Measurements from ENCODE around the gene SLC38A10.

The SLC38A10 gene

GRCh38 chr17:81272616-81273015 is 22.5 kb downstream of the SLC38A10 start:
- no peak overlapping the region for H3K4me3 Mint-ChIP-seq

GRCh38 chr17:81271226-81271625 is 23.9 kb downstream of the SLC38A10 start:
- Mint-ChIP-seq H3K4me1 (ENCODE audit: low read depth) (peaks cover 4% of the 10 kb centered on the region), H3K9me3 (no peaks in the 10 kb centered on the region), H3K27ac (no peak overlapping the region), H3K4me3 (no peak overlapping the region), H3K27me3 (ENCODE audit: low read depth) (no peaks in the 10 kb centered on the region), H3K36me3 (ENCODE audit: low read depth) (peaks cover 34% of the 10 kb centered on the region)

More at GRCh38 chr17:81272616-81273015, 22.5 kb downstream of the SLC38A10 start:
- peaks cover 2% of the 10 kb centered on the region for H3K4me1 Mint-ChIP-seq (ENCODE audit: low read depth)
- peak overlapping the region; percentile 34 for H3K27ac Mint-ChIP-seq
- no peaks in the 10 kb centered on the region for H3K9me3 Mint-ChIP-seq
- no peaks in the 10 kb centered on the region for H3K27me3 Mint-ChIP-seq (ENCODE audit: low read depth)
- H3K36me3 Mint-ChIP-seq (ENCODE audit: low read depth), result peaks cover 32% of the 10 kb centered on the region

- H3K27me3 Mint-ChIP-seq (ENCODE audit: low read depth), result no peaks in the 10 kb centered on the region
- H3K4me3 Mint-ChIP-seq, result no peak overlapping the region
- H3K36me3 Mint-ChIP-seq (ENCODE audit: low read depth), result peaks cover 38% of the 10 kb centered on the region
These were observed 24.8 kb downstream of the SLC38A10 start for GRCh38 chr17:81270279-81270678.

GRCh38 chr17:81267390-81268067 is 27.6 kb downstream of the SLC38A10 start:
- Mint-ChIP-seq H3K9me3 (no peaks in the 10 kb centered on the region), H3K27ac (no peak overlapping the region), H3K27me3 (ENCODE audit: low read depth) (no peaks in the 10 kb centered on the region), H3K4me3 (no peak overlapping the region), H3K36me3 (ENCODE audit: low read depth) (peaks cover 34% of the 10 kb centered on the region), H3K4me1 (ENCODE audit: low read depth) (peaks cover 2% of the 10 kb centered on the region)

More at GRCh38 chr17:81270279-81270678, 24.8 kb downstream of the SLC38A10 start:
- no peak overlapping the region for H3K27ac Mint-ChIP-seq
- peaks cover 4% of the 10 kb centered on the region for H3K4me1 Mint-ChIP-seq (ENCODE audit: low read depth)
- no peaks in the 10 kb centered on the region for H3K9me3 Mint-ChIP-seq

- peaks cover 2% of the 10 kb centered on the region for H3K4me1 Mint-ChIP-seq (ENCODE audit: low read depth)
- no peaks in the 10 kb centered on the region for H3K9me3 Mint-ChIP-seq
- no peaks in the 10 kb centered on the region for H3K27me3 Mint-ChIP-seq (ENCODE audit: low read depth)
- H3K4me3 Mint-ChIP-seq, result no peak overlapping the region
- H3K27ac Mint-ChIP-seq, result no peak overlapping the region
- H3K36me3 Mint-ChIP-seq (ENCODE audit: low read depth), result peaks cover 30% of the 10 kb centered on the region
These were observed 29.5 kb downstream of the SLC38A10 start for GRCh38 chr17:81265576-81265975.

GRCh38 chr17:81264640-81265039 is 30.5 kb downstream of the SLC38A10 start:
- Mint-ChIP-seq H3K27ac (no peak overlapping the region), H3K36me3 (ENCODE audit: low read depth) (peaks cover 27% of the 10 kb centered on the region), H3K9me3 (no peaks in the 10 kb centered on the region), H3K4me3 (no peak overlapping the region), H3K4me1 (ENCODE audit: low read depth) (peaks cover 2% of the 10 kb centered on the region), H3K27me3 (ENCODE audit: low read depth) (no peaks in the 10 kb centered on the region)

GRCh38 chr17:81263371-81264181 is 31.5 kb downstream of the SLC38A10 start:
- Mint-ChIP-seq H3K9me3 (no peaks in the 10 kb centered on the region), H3K4me3 (no peak overlapping the region), H3K36me3 (ENCODE audit: low read depth) (peaks cover 18% of the 10 kb centered on the region), H3K4me1 (ENCODE audit: low read depth) (peaks cover 2% of the 10 kb centered on the region), H3K27me3 (ENCODE audit: low read depth) (no peaks in the 10 kb centered on the region), H3K27ac (no peak overlapping the region)

GRCh38 chr17:81261582-81262336 is 33.3 kb downstream of the SLC38A10 start:
- Mint-ChIP-seq H3K36me3 (ENCODE audit: low read depth) (peaks cover 9% of the 10 kb centered on the region), H3K4me1 (ENCODE audit: low read depth) (peaks cover under 1% of the 10 kb centered on the region), H3K4me3 (no peak overlapping the region), H3K9me3 (no peaks in the 10 kb centered on the region), H3K27me3 (ENCODE audit: low read depth) (no peaks in the 10 kb centered on the region), H3K27ac (no peak overlapping the region)

- H3K4me3 Mint-ChIP-seq, result no peak overlapping the region
- no peaks in the 10 kb centered on the region for H3K4me1 Mint-ChIP-seq (ENCODE audit: low read depth)
- H3K9me3 Mint-ChIP-seq, result no peaks in the 10 kb centered on the region
- H3K27ac Mint-ChIP-seq, result no peak overlapping the region
- peaks cover 7% of the 10 kb centered on the region for H3K36me3 Mint-ChIP-seq (ENCODE audit: low read depth)
- H3K27me3 Mint-ChIP-seq (ENCODE audit: low read depth), result no peaks in the 10 kb centered on the region
These were observed 34.0 kb downstream of the SLC38A10 start for GRCh38 chr17:81261096-81261495.

- H3K4me1 Mint-ChIP-seq (ENCODE audit: low read depth), result no peaks in the 10 kb centered on the region
- H3K27ac Mint-ChIP-seq, result no peak overlapping the region
- no peak overlapping the region for H3K4me3 Mint-ChIP-seq
- H3K27me3 Mint-ChIP-seq (ENCODE audit: low read depth), result no peaks in the 10 kb centered on the region
- no peaks in the 10 kb centered on the region for H3K9me3 Mint-ChIP-seq
- peaks cover 4% of the 10 kb centered on the region for H3K36me3 Mint-ChIP-seq (ENCODE audit: low read depth)
These were observed 34.5 kb downstream of the SLC38A10 start for GRCh38 chr17:81260641-81261040.

- no peak overlapping the region for H3K4me3 Mint-ChIP-seq
- no peaks in the 10 kb centered on the region for H3K4me1 Mint-ChIP-seq (ENCODE audit: low read depth)
- H3K9me3 Mint-ChIP-seq, result no peaks in the 10 kb centered on the region
- no peaks in the 10 kb centered on the region for H3K36me3 Mint-ChIP-seq (ENCODE audit: low read depth)
- H3K27ac Mint-ChIP-seq, result no peak overlapping the region
- H3K27me3 Mint-ChIP-seq (ENCODE audit: low read depth), result no peaks in the 10 kb centered on the region
These were observed 34.9 kb downstream of the SLC38A10 start for GRCh38 chr17:81260171-81260570.

GRCh38 chr17:81259058-81259605 is 36.0 kb downstream of the SLC38A10 start:
- Mint-ChIP-seq H3K4me3 (no peak overlapping the region), H3K36me3 (ENCODE audit: low read depth) (no peaks in the 10 kb centered on the region), H3K27me3 (ENCODE audit: low read depth) (no peaks in the 10 kb centered on the region), H3K27ac (no peak overlapping the region), H3K4me1 (ENCODE audit: low read depth) (no peaks in the 10 kb centered on the region), H3K9me3 (no peaks in the 10 kb centered on the region)

GRCh38 chr17:81258292-81258691 is 36.8 kb downstream of the SLC38A10 start:
- H3K9me3 Mint-ChIP-seq, result no peaks in the 10 kb centered on the region
- H3K4me1 Mint-ChIP-seq (ENCODE audit: low read depth), result peaks cover 6% of the 10 kb centered on the region
- H3K27me3 Mint-ChIP-seq (ENCODE audit: low read depth), result no peaks in the 10 kb centered on the region
- peaks cover 2% of the 10 kb centered on the region for H3K36me3 Mint-ChIP-seq (ENCODE audit: low read depth)
- H3K4me3 Mint-ChIP-seq, result no peak overlapping the region
- H3K27ac Mint-ChIP-seq, result no peak overlapping the region

- Mint-ChIP-seq H3K4me3 (no peak overlapping the region), H3K27me3 (ENCODE audit: low read depth) (no peaks in the 10 kb centered on the region), H3K36me3 (ENCODE audit: low read depth) (peaks cover 5% of the 10 kb centered on the region), H3K4me1 (ENCODE audit: low read depth) (peaks cover 9% of the 10 kb centered on the region), H3K27ac (no peak overlapping the region), H3K9me3 (no peaks in the 10 kb centered on the region)
These were observed 37.6 kb downstream of the SLC38A10 start for GRCh38 chr17:81257533-81257932.

Data from T-helper 1 cell treated with Interleukin-12 subunit alpha and Interleukin-12 subunit beta and Interleukin-4 antibody, amounts not matched to agents 30 μg/mL and 1 μg/mL, for 36 hours (primary cell).